Measurements from ENCODE around the gene KRTAP17-1.

The KRTAP17-1 gene

GRCh38 chr17:41325126-41325525 is 9.6 kb upstream of the KRTAP17-1 start:
- TF ChIP-seq CTCF (IDR thresholded peaks at IDR 0.05; ENCODE audit: insufficient read depth, low read depth, low read length, missing control alignments): no peak
- H3K4me3 ChIP-seq (ENCODE audit: low read depth, low read length): no peak overlapping the region
- DNase-seq (ENCODE audit: low read depth): no peak

- H3K4me3 ChIP-seq (ENCODE audit: low read depth, low read length): no peak overlapping the region
- no peak for DNase-seq (ENCODE audit: low read depth)
- TF ChIP-seq CTCF (IDR thresholded peaks at IDR 0.05; ENCODE audit: insufficient read depth, low read depth, low read length, missing control alignments): no peak
Observed at GRCh38 chr17:41324180-41325075, 8.9 kb upstream of the KRTAP17-1 start.

- TF ChIP-seq CTCF (IDR thresholded peaks at IDR 0.05; ENCODE audit: insufficient read depth, low read depth, low read length, missing control alignments): no peak
- no peak overlapping the region for H3K4me3 ChIP-seq (ENCODE audit: low read depth, low read length)
- no peak for DNase-seq (ENCODE audit: low read depth)
Observed at GRCh38 chr17:41322903-41323895, 7.7 kb upstream of the KRTAP17-1 start.

- peak; percentile 35 for DNase-seq (ENCODE audit: low read depth)
- no peak overlapping the region for H3K4me3 ChIP-seq (ENCODE audit: low read depth, low read length)
- peak; percentile 74 for TF ChIP-seq CTCF (IDR thresholded peaks at IDR 0.05; ENCODE audit: insufficient read depth, low read depth, low read length, missing control alignments)
Observed at GRCh38 chr17:41322094-41322902, 6.8 kb upstream of the KRTAP17-1 start.

GRCh38 chr17:41318231-41318630 is 2.7 kb upstream of the KRTAP17-1 start:
- DNase-seq (ENCODE audit: low read depth): no peak
- H3K4me3 ChIP-seq (ENCODE audit: low read depth, low read length): no peak overlapping the region
- no peak for TF ChIP-seq CTCF (IDR thresholded peaks at IDR 0.05; ENCODE audit: insufficient read depth, low read depth, low read length, missing control alignments)

- no peak for TF ChIP-seq CTCF (IDR thresholded peaks at IDR 0.05; ENCODE audit: insufficient read depth, low read depth, low read length, missing control alignments)
- no peak for DNase-seq (ENCODE audit: low read depth)
- no peak overlapping the region for H3K4me3 ChIP-seq (ENCODE audit: low read depth, low read length)
Observed at GRCh38 chr17:41315814-41316445, 420 bp upstream of the KRTAP17-1 start.
